CD14-positive monocyte (primary cell): ENCODE measurements around the gene TEAD1. TPM values are rescaled to one million over a fixed set of nuclear protein-coding genes. Genes with fewer than 3 reads are reported as not detected.

Source experiments
- DNase-seq, 3 donors: peaks; one replicate each; pipeline ENCODE4 v3.0.0-alpha.2; 2011 to 2022
- H2AFZ ChIP-seq: 2 replicates; pipeline ENCODE4 v1.6.0; 2012; ENCODE audit warnings: mild to moderate bottlenecking, low read depth, low read length, inconsistent platforms; ENCODE audit not compliant: insufficient read depth, poor library complexity, severe bottlenecking
- H3K27ac ChIP-seq, 2 donors: 1 replicate in 1 of 2; 2 replicates in 1 of 2; pipeline ENCODE4 v1.5.1; 2012 to 2013; ENCODE audit warnings: low read length in 2 of 2, control low read depth in 1 of 2, inconsistent platforms in 1 of 2, low read depth in 1 of 2, mild to moderate bottlenecking in 1 of 2
- H3K27me3 ChIP-seq, 2 donors: one replicate each; pipeline versions ENCODE4 v1.6.0 to v1.6.1; 2011 to 2013; ENCODE audit warnings: low read length in 2 of 2; ENCODE audit not compliant: control insufficient read depth in 2 of 2, insufficient read depth in 2 of 2
- H3K36me3 ChIP-seq, 2 donors: replicated peaks in 1 of 2; 1 replicate in 1 of 2; 2 replicates in 1 of 2; pipeline versions ENCODE4 v1.5.1 to v1.6.1; 2012 to 2013; ENCODE audit warnings: low read length in 2 of 2, control low read depth in 1 of 2, inconsistent platforms in 1 of 2, mild to moderate bottlenecking in 1 of 2; ENCODE audit not compliant: insufficient read depth in 2 of 2, control insufficient read depth in 1 of 2
- H3K4me1 ChIP-seq, 2 donors: 1 replicate in 1 of 2; 2 replicates in 1 of 2; pipeline versions ENCODE4 v1.5.1 to v1.6.1; 2012 to 2013; ENCODE audit warnings: low read length in 2 of 2, control low read depth in 1 of 2, inconsistent platforms in 1 of 2, mild to moderate bottlenecking in 1 of 2, moderate library complexity in 1 of 2; ENCODE audit not compliant: insufficient read depth in 2 of 2, control insufficient read depth in 1 of 2
- H3K4me2 ChIP-seq: replicated peaks from 2 replicates; pipeline ENCODE3; 2012; ENCODE audit warnings: low read length, moderate library complexity, mild to moderate bottlenecking; ENCODE audit not compliant: poor library complexity, severe bottlenecking; ENCODE audit errors: extremely low read depth
- H3K4me3 ChIP-seq, 3 experiments: fragments of 200-600 bp in 1 of 3; sonication (generic) in 1 of 3; replicated peaks in 1 of 3; 1 replicate in 2 of 3; 2 replicates in 1 of 3; pipeline ENCODE4 v1.5.1; 2011 to 2013; ENCODE audit warnings: low read length in 3 of 3, mild to moderate bottlenecking in 3 of 3, control low read depth in 2 of 3, low read depth in 2 of 3, inconsistent platforms in 1 of 3, moderate library complexity in 1 of 3
- H3K79me2 ChIP-seq: 2 replicates; pipeline ENCODE4 v1.6.0; 2012; ENCODE audit warnings: mild to moderate bottlenecking, control low read depth, inconsistent platforms, low read length, moderate library complexity; ENCODE audit not compliant: insufficient read depth
- H3K9ac ChIP-seq: 2 replicates; pipeline ENCODE4 v1.6.0; 2017; ENCODE audit warnings: low read length, mild to moderate bottlenecking; ENCODE audit not compliant: insufficient read depth, poor library complexity, severe bottlenecking
- H3K9me3 ChIP-seq, 2 donors: replicated peaks in 1 of 2; 1 replicate in 1 of 2; 2 replicates in 1 of 2; pipeline versions ENCODE4 v1.5.1 to v1.6.1; 2012 to 2013; ENCODE audit warnings: low read length in 2 of 2, control low read depth in 1 of 2; ENCODE audit not compliant: control insufficient read depth in 1 of 2, insufficient read depth in 1 of 2
- H4K20me1 ChIP-seq: 2 replicates; pipeline ENCODE4 v1.6.0; 2012; ENCODE audit warnings: mild to moderate bottlenecking, low read length, control low read depth, moderate library complexity; ENCODE audit not compliant: insufficient read depth
- H3K27ac Mint-ChIP-seq, 7 donors: one replicate each; pipeline ENCODE4 v1.8.0; 2020; ENCODE audit warnings: mild to moderate bottlenecking in 7 of 7, mixed read lengths in 7 of 7, moderate library complexity in 6 of 7, inconsistent platforms in 2 of 7
- H3K27me3 Mint-ChIP-seq, 3 donors: one replicate each; pipeline ENCODE4 v1.8.0; 2021 to 2022; ENCODE audit warnings: low read depth in 3 of 3, mild to moderate bottlenecking in 3 of 3, mixed read lengths in 3 of 3, moderate library complexity in 3 of 3, inconsistent platforms in 1 of 3
- H3K36me3 Mint-ChIP-seq, 2 donors: one replicate each; pipeline ENCODE4 v1.8.0; 2020; ENCODE audit warnings: mixed read lengths in 2 of 2, inconsistent platforms in 1 of 2, mild to moderate bottlenecking in 1 of 2
- H3K4me1 Mint-ChIP-seq: one replicate; pipeline ENCODE4 v1.8.0; 2020; ENCODE audit warnings: mild to moderate bottlenecking, mixed read lengths
- H3K4me3 Mint-ChIP-seq, 2 donors: one replicate each; pipeline ENCODE4 v1.8.0; 2020; ENCODE audit warnings: mild to moderate bottlenecking in 2 of 2, mixed read lengths in 2 of 2, moderate library complexity in 1 of 2
- H3K9me3 Mint-ChIP-seq, 7 donors: one replicate each; pipeline ENCODE4 v1.8.0; 2020 to 2022; ENCODE audit warnings: mixed read lengths in 7 of 7, mild to moderate bottlenecking in 6 of 7, moderate library complexity in 6 of 7, inconsistent platforms in 2 of 7
- WGBS: methylation state at CpG from one replicate; pipeline ENCODE4 v1.1.5; 2013; ENCODE audit warnings: missing lambda C conversion rate; ENCODE audit not compliant: insufficient coverage; 5-methylcytosine and 5-hydroxymethylcytosine counted together
- intact Hi-C, 2 donors: fragments of 100-400 bp; cut with micrococcal nuclease; formaldehyde crosslinking; loops; one replicate each; pipeline versions ENCODE4 v1.15.0 to v1.15.1; 2023
- polyA plus RNA-seq, 3 donors: library from polyadenylated mRNA; depleted of rRNA in 1 of 3; unstranded in 2 of 3; stranded (reverse) in 1 of 3; fragments of 300-500 nt in 2 of 3; fragments of >200 nt in 1 of 3; fragmentation: Illumina TruSeq in 2 of 3; gene quantifications; 1 replicate in 2 of 3; 2 replicates in 1 of 3; pipeline ENCODE4 v1.2.3, GENCODE V29; 2012 to 2021
- TF ChIP-seq, protein P1 (sequence below): fragments of 200-600 bp; IDR thresholded peaks from one replicate; pipeline ENCODE4 v1.8.0; 2022; ENCODE audit warnings: antibody characterized with exemption, mild to moderate bottlenecking

The TEAD1 gene
- polyA plus RNA-seq, 3 donors = not detected

DNA sequence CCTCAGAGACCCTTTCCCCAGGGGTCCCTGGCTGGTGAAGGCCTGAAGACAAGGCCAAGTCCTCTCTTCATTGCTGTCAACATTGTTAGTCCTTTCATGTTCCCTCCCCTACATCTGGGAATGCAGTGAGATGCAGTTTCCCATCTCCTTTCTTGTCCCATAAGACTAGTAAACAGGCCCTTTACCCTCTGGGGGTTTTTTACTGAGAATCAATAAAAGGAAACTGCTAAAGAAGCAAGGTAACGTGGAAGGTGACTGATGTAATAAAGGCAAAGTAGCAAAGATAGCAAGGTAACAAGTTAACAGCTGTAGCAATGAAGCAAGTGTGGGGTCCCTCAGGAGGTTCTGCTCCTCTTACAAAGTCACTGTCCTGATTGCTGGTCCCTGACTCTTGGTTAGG, 37.3 kb downstream of the TEAD1 start:
- no peaks in the 10 kb centered on the region for H3K9me3 Mint-ChIP-seq
- Histone ChIP-seq H3K27me3 (peaks cover 3 to 8% of the 10 kb centered on the region in 2 donors), H3K4me1 (no peaks in the 10 kb centered on the region), H3K9ac (no peak overlapping the region), H3K36me3 (no peaks in the 10 kb centered on the region), H4K20me1 (no peaks in the 10 kb centered on the region), H3K79me2 (no peaks in the 10 kb centered on the region), H3K27ac (no peak overlapping the region), H3K4me3 (no peak overlapping the region), H3K9me3 (no peaks in the 10 kb centered on the region), H2AFZ (no peak overlapping the region), H3K4me2 (no peak overlapping the region)
- no peak for DNase-seq
- no CpG with 5 or more reads among the region's 1 CpG for WGBS
- no peak overlapping the region for H3K4me3 Mint-ChIP-seq
- intact Hi-C loops = no loop called here
- no peaks in the 10 kb centered on the region for H3K4me1 Mint-ChIP-seq
- TF ChIP-seq, protein P1, sequence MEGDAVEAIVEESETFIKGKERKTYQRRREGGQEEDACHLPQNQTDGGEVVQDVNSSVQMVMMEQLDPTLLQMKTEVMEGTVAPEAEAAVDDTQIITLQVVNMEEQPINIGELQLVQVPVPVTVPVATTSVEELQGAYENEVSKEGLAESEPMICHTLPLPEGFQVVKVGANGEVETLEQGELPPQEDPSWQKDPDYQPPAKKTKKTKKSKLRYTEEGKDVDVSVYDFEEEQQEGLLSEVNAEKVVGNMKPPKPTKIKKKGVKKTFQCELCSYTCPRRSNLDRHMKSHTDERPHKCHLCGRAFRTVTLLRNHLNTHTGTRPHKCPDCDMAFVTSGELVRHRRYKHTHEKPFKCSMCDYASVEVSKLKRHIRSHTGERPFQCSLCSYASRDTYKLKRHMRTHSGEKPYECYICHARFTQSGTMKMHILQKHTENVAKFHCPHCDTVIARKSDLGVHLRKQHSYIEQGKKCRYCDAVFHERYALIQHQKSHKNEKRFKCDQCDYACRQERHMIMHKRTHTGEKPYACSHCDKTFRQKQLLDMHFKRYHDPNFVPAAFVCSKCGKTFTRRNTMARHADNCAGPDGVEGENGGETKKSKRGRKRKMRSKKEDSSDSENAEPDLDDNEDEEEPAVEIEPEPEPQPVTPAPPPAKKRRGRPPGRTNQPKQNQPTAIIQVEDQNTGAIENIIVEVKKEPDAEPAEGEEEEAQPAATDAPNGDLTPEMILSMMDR = no peak
- peaks cover 8 to 29% (median 13%) of the 10 kb centered on the region in 3 donors for H3K27me3 Mint-ChIP-seq
- no peak overlapping the region for H3K27ac Mint-ChIP-seq
- no peaks in the 10 kb centered on the region for H3K36me3 Mint-ChIP-seq

DNA sequence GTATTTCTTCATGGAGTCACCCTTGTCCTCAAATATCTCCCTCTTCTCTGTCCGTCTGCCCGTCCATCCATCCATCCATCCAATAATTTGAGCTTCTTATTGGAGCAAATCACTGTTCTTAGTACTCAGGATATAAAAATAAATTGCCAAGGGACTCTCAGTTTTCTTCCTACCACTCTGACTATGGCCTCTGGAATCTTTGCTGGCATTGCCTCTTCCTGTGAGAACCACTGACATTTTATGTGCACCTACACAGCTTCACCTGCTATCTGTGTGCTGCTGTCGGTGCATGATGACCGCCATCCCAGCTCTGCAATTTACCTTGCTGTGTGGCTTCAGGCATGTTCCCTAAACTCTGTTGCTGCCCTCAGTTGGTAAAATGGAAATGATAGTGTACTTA, 37.9 kb downstream of the TEAD1 start:
- H2AFZ ChIP-seq = no peak overlapping the region
- H3K4me2 ChIP-seq = no peak overlapping the region
- Mint-ChIP-seq H3K27ac (no peak overlapping the region), H3K9me3 (no peaks in the 10 kb centered on the region), H3K27me3 (peaks cover 10 to 29% (median 11%) of the 10 kb centered on the region in 3 donors), H3K36me3 (no peaks in the 10 kb centered on the region), H3K4me3 (no peak overlapping the region), H3K4me1 (no peaks in the 10 kb centered on the region)
- no peaks in the 10 kb centered on the region for H3K9me3 ChIP-seq
- H3K79me2 ChIP-seq = no peaks in the 10 kb centered on the region
- TF ChIP-seq, protein P1 = no peak
- H3K9ac ChIP-seq = no peak overlapping the region
- H4K20me1 ChIP-seq = no peaks in the 10 kb centered on the region
- WGBS = 96% methylated on average over 4 of the region's 4 CpGs
- H3K4me3 ChIP-seq = no peak overlapping the region
- DNase-seq = no peak
- H3K36me3 ChIP-seq = no peaks in the 10 kb centered on the region
- H3K27ac ChIP-seq = no peak overlapping the region
- peaks cover 3 to 8% of the 10 kb centered on the region in 2 donors for H3K27me3 ChIP-seq
- H3K4me1 ChIP-seq = no peaks in the 10 kb centered on the region
- intact Hi-C loops = no loop called here
